Activated T-helper 1 cell treated with anti-CD3 and anti-CD28 coated beads, Interleukin-12 subunit alpha, Interleukin-12 subunit beta, Interleukin-2, Interleukin-4 antibody, amounts not matched to agents 30 ng/mL and 10 ng/mL and 1 ng/mL, durations not matched to agents 14 hours and 24 hours and 36 hours (primary cell): ENCODE measurements around the gene IQCF6. TPM values are rescaled to one million over a fixed set of nuclear protein-coding genes. Genes with fewer than 3 reads are reported as not detected.

Experiments
- DNase-seq: peaks from one replicate; pipeline ENCODE4 v3.0.0; 2021; ENCODE audit warnings: low spot score
- H3K27ac Mint-ChIP-seq: one replicate; pipeline ENCODE4 v1.8.0; 2021; ENCODE audit warnings: mild to moderate bottlenecking, mixed read lengths
- H3K27me3 Mint-ChIP-seq: one replicate; pipeline ENCODE4 v1.8.0; 2022; ENCODE audit warnings: mild to moderate bottlenecking, moderate library complexity, mixed read lengths; ENCODE audit not compliant: insufficient read depth
- H3K36me3 Mint-ChIP-seq: one replicate; pipeline ENCODE4 v1.8.0; 2021; ENCODE audit warnings: low read depth, mixed read lengths
- H3K4me1 Mint-ChIP-seq: one replicate; pipeline ENCODE4 v1.8.0; 2021; ENCODE audit warnings: low read depth, mixed read lengths
- H3K4me3 Mint-ChIP-seq: one replicate; pipeline ENCODE4 v1.8.0; 2021; ENCODE audit warnings: mild to moderate bottlenecking, moderate library complexity, mixed read lengths
- H3K9me3 Mint-ChIP-seq: one replicate; pipeline ENCODE4 v1.8.0; 2021; ENCODE audit warnings: mixed read lengths
- intact Hi-C: fragments of 100-400 bp; cut with micrococcal nuclease; formaldehyde crosslinking; loops from one replicate; pipeline ENCODE4 v1.15.1; 2024
- total RNA-seq: library from RNA; stranded (reverse); gene quantifications from 2 replicates; pipeline ENCODE4 v1.2.3, GENCODE V29; 2022

The IQCF6 gene
- total RNA-seq = not detected in 2 replicates

- intact Hi-C loops = no loop called here
- DNase-seq = no peak
- Mint-ChIP-seq H3K4me3 (no peak within 1 kb of the TSS), H3K9me3 (no peaks in the 10 kb centered on the region), H3K4me1 (no peaks in the 10 kb centered on the region), H3K27me3 (peaks cover 10% of the 10 kb centered on the region), H3K36me3 (no peaks in the 10 kb centered on the region), H3K27ac (no peak within 1 kb of the TSS)
Observed at GRCh38 chr3:51779137-51779536, at the start of gene IQCF6. IQCF6 (minus strand) TSS chr3:51779237; CDS start chr3:51779224, 13 bp downstream.

DNA sequence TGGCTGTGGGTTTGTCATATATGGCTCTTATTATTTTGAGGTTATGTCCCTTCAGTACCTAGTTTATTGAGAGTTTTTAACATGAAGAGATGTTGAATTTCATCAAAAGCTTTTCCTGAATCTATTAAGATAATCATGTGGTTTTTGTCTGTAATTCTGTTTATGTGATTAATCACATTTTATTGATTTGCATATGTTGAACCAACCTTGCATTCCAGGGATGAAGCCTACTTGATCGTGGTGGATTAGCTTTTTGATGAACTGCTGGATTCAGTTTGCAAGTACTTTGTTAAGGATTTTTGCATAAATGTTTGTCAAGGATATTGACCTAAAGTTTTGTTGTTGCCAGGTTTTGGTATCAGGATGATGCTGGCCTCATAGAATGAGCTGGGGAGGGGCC is 49.3 kb upstream of the IQCF6 start:
- Mint-ChIP-seq H3K27me3 (peaks cover 13% of the 10 kb centered on the region), H3K4me1 (no peaks in the 10 kb centered on the region), H3K9me3 (peaks cover 16% of the 10 kb centered on the region), H3K27ac (no peak overlapping the region), H3K36me3 (no peaks in the 10 kb centered on the region), H3K4me3 (no peak overlapping the region)
- intact Hi-C loops = no loop called here
- no peak for DNase-seq

- DNase-seq = no peak
Observed at GRCh38 chr3:51819709-51820406, 40.8 kb upstream of the IQCF6 start.

DNA sequence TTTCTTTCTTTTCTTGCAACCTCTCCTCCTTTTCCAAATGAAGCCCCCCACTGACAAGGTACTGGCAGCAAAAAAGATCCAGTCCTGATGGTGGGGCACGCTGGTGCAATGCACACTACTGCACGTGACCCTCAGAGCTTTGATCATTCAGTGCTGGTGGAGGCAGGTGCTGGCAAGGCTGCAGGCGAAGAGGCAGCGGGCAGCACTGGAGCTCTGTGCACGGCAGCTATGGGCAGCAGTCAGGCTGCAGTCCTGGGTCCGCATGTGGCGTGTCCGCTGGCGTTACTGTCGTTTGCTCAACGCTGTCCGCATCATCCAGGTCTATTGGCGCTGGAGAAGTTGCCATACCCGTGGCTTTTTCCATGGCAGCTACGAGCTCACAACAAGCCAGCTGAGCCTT is 40.1 kb upstream of the IQCF6 start:
- Mint-ChIP-seq H3K36me3 (no peaks in the 10 kb centered on the region), H3K4me3 (no peak overlapping the region), H3K27ac (no peak overlapping the region), H3K27me3 (peaks cover 12% of the 10 kb centered on the region), H3K9me3 (peaks cover 13% of the 10 kb centered on the region), H3K4me1 (no peaks in the 10 kb centered on the region)
- DNase-seq = no peak
- intact Hi-C loops = no loop called here

More at GRCh38 chr3:51819709-51820406, 40.8 kb upstream of the IQCF6 start:
- Mint-ChIP-seq H3K27me3 (peaks cover 10% of the 10 kb centered on the region), H3K27ac (no peak overlapping the region), H3K36me3 (no peaks in the 10 kb centered on the region), H3K9me3 (peaks cover 13% of the 10 kb centered on the region), H3K4me3 (no peak overlapping the region), H3K4me1 (no peaks in the 10 kb centered on the region)
- intact Hi-C loops = no loop called here

GRCh38 chr3:51817375-51817774 is 38.3 kb upstream of the IQCF6 start:
- H3K4me3 Mint-ChIP-seq = no peak overlapping the region
- intact Hi-C loops = no loop called here
- H3K36me3 Mint-ChIP-seq = no peaks in the 10 kb centered on the region
- H3K27ac Mint-ChIP-seq = no peak overlapping the region
- H3K27me3 Mint-ChIP-seq = peaks cover 9% of the 10 kb centered on the region
- no peak for DNase-seq
- no peaks in the 10 kb centered on the region for H3K4me1 Mint-ChIP-seq
- peaks cover 8% of the 10 kb centered on the region for H3K9me3 Mint-ChIP-seq

GRCh38 chr3:51816723-51817122 is 37.7 kb upstream of the IQCF6 start:
- H3K4me3 Mint-ChIP-seq = no peak overlapping the region
- H3K27me3 Mint-ChIP-seq = peaks cover 9% of the 10 kb centered on the region
- no peaks in the 10 kb centered on the region for H3K4me1 Mint-ChIP-seq
- H3K36me3 Mint-ChIP-seq = no peaks in the 10 kb centered on the region
- intact Hi-C loops = no loop called here
- H3K27ac Mint-ChIP-seq = no peak overlapping the region
- peaks cover 2% of the 10 kb centered on the region for H3K9me3 Mint-ChIP-seq
- no peak for DNase-seq

GRCh38 chr3:51815614-51816013 is 36.6 kb upstream of the IQCF6 start:
- Mint-ChIP-seq H3K36me3 (no peaks in the 10 kb centered on the region), H3K4me3 (no peak overlapping the region), H3K4me1 (no peaks in the 10 kb centered on the region), H3K9me3 (no peaks in the 10 kb centered on the region), H3K27ac (no peak overlapping the region), H3K27me3 (peaks cover 8% of the 10 kb centered on the region)
- DNase-seq = no peak
- intact Hi-C loops = no loop called here

DNA sequence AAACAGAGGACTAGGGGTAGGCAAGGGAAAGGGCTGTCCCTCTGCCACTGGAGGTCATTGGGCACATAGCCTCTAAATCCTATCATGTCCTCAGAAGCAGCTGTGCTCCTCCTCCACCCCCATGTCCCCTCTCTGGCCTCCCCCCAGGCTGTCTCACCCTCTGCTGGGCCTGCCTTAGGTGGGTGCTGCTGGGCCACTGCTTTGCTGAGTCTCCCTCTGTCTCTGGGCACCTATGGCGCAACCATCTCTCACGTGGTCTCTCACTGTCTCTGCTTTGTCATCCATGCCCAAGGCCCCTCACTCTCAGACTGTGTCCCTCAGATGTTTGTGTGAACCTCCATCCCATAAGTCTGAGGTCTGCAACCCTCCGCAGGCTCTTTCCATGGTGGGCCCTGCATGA is 35.0 kb upstream of the IQCF6 start:
- Mint-ChIP-seq H3K4me1 (no peaks in the 10 kb centered on the region), H3K9me3 (no peaks in the 10 kb centered on the region), H3K27me3 (peaks cover 8% of the 10 kb centered on the region), H3K27ac (no peak overlapping the region), H3K36me3 (no peaks in the 10 kb centered on the region), H3K4me3 (no peak overlapping the region)
- DNase-seq = no peak
- intact Hi-C loops = no loop called here

DNA sequence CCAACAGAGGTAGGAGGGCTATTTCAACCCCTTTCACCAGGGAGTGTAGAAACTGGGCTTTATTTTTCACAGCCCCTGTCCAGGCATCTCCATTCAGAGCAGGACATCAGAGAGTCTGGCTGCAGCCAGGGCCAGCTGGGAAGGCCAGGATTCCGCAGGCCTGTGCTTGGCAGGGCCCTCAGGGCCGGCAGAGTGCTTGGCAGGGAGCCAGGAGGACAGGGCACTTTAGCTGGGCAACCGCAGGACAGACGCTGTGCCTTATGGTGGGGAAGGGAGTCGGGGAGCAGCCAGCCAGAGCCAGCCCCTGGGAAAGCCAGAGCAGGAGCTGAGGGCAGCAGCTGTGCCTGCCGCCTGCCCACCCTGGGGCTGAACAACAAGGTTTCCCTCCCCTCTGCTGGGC is 34.5 kb upstream of the IQCF6 start:
- DNase-seq = no peak
- H3K4me1 Mint-ChIP-seq = no peaks in the 10 kb centered on the region
- no peak overlapping the region for H3K4me3 Mint-ChIP-seq
- H3K27me3 Mint-ChIP-seq = peaks cover 9% of the 10 kb centered on the region
- H3K36me3 Mint-ChIP-seq = no peaks in the 10 kb centered on the region
- no peak overlapping the region for H3K27ac Mint-ChIP-seq
- H3K9me3 Mint-ChIP-seq = no peaks in the 10 kb centered on the region
- intact Hi-C loops = no loop called here

DNA sequence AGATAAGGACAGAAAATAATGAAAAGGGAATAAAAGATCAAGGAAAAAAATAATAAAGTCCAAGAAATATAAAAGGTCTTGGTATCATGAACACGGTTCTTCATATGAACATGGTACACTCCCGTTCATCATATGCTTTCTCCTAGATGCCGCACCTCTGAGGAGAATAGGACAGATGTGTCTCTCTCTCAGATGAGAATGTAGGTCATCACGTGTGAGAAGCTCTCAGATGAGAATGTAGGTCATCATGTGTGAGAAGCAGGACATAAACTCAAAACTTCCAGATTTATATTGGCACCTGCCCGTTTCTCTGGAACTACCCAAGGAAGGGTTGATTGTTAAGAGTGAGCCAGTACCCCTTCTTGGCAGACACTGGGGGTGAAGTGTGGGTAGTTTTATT is 29.9 kb upstream of the IQCF6 start:
- peaks cover 6% of the 10 kb centered on the region for H3K4me1 Mint-ChIP-seq
- H3K9me3 Mint-ChIP-seq = no peaks in the 10 kb centered on the region
- intact Hi-C loops = no loop called here
- H3K27ac Mint-ChIP-seq = no peak overlapping the region
- H3K27me3 Mint-ChIP-seq = peaks cover 2% of the 10 kb centered on the region
- H3K36me3 Mint-ChIP-seq = no peaks in the 10 kb centered on the region
- no peak for DNase-seq
- no peak overlapping the region for H3K4me3 Mint-ChIP-seq

- no peak for DNase-seq
- Mint-ChIP-seq H3K27ac (no peak overlapping the region), H3K4me1 (peaks cover 39% of the 10 kb centered on the region), H3K36me3 (no peaks in the 10 kb centered on the region), H3K4me3 (no peak overlapping the region), H3K27me3 (no peaks in the 10 kb centered on the region), H3K9me3 (no peaks in the 10 kb centered on the region)
- intact Hi-C loops = no loop called here
Observed at GRCh38 chr3:51802106-51802703, 23.2 kb upstream of the IQCF6 start.

DNA sequence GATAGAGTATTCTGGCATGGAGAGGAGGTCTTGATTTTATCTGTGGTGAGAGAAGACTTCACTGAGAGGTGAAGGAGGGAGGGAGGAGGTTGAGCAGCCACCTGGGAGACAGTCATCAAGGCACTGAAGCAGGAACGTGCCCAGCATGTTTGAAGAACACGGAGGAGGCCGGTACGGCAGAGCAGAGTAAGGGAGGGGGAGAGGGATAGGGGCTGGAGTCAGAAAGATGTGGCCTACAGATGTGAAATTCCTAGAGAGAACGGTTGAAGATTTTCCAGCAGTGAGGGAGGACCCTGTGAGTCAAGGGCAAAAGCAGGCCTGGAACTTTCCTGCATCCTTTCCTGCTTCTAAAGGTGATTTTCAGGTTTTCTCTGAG is 21.7 kb upstream of the IQCF6 start:
- no peak overlapping the region for H3K4me3 Mint-ChIP-seq
- H3K27ac Mint-ChIP-seq = no peak overlapping the region
- H3K4me1 Mint-ChIP-seq = peaks cover 50% of the 10 kb centered on the region
- intact Hi-C loops = loop anchor here (1.0 kb wide), 2 partner anchors 81 to 298 kb away; no protein-coding TSS in a partner anchor
- no peak for DNase-seq
- H3K36me3 Mint-ChIP-seq = no peaks in the 10 kb centered on the region
- H3K27me3 Mint-ChIP-seq = peaks cover under 1% of the 10 kb centered on the region
- H3K9me3 Mint-ChIP-seq = no peaks in the 10 kb centered on the region

- Mint-ChIP-seq H3K4me1 (peaks cover 50% of the 10 kb centered on the region), H3K27me3 (peaks cover 4% of the 10 kb centered on the region), H3K9me3 (no peaks in the 10 kb centered on the region), H3K36me3 (no peaks in the 10 kb centered on the region), H3K4me3 (no peak overlapping the region), H3K27ac (peak overlapping the region; percentile 16)
- intact Hi-C loops = loop anchor here (1.0 kb wide), 2 partner anchors 81 to 298 kb away; no protein-coding TSS in a partner anchor
- DNase-seq = peak; percentile 14
Observed at GRCh38 chr3:51799879-51800749, 21.1 kb upstream of the IQCF6 start.
